GM23248 (cell line): ENCODE results near the gene HIF1A.

Experiments used
- EZH2 ChIP-seq: fragments of 200-600 bp; sonication (generic); IDR thresholded peaks from 2 replicates; pipeline ENCODE4 v1.6.1; 2018; ENCODE audit warnings: antibody characterized with exemption, mild to moderate bottlenecking; ENCODE audit not compliant: insufficient read depth, poor library complexity, severe bottlenecking
- EZH2phosphoT487 ChIP-seq: fragments of 200-600 bp; sonication (generic); IDR thresholded peaks from 2 replicates; pipeline ENCODE4 v1.6.1; 2018; ENCODE audit warnings: antibody characterized with exemption, moderate library complexity, mild to moderate bottlenecking, low read depth; ENCODE audit not compliant: insufficient read depth

GRCh38 chr14:61675291-61675690 is 20.0 kb upstream of the HIF1A start:
- TF ChIP-seq EZH2phosphoT487 (no peak), EZH2 (no peak)
